ENCODE data around the gene DPYD.

DPYD gene

GRCh38 chr1:97200595-97200994, 720.2 kb downstream of the DPYD start:
- no peak for DNase-seq (ENCODE audit: low read depth)

- no peak for DNase-seq (ENCODE audit: low read depth)
Observed at GRCh38 chr1:97196825-97197516, 723.9 kb downstream of the DPYD start.

- no peak for DNase-seq (ENCODE audit: low read depth)
Observed at GRCh38 chr1:97192872-97193572, 727.8 kb downstream of the DPYD start.

GRCh38 chr1:97190326-97190725, 730.5 kb downstream of the DPYD start:
- DNase-seq (ENCODE audit: low read depth) = no peak

- DNase-seq (ENCODE audit: low read depth) = no peak
Observed at GRCh38 chr1:97186381-97186780, 734.5 kb downstream of the DPYD start.

- no peak for DNase-seq (ENCODE audit: low read depth)
Observed at GRCh38 chr1:97174039-97174704, 746.7 kb downstream of the DPYD start.

GRCh38 chr1:97170300-97170699, 750.5 kb downstream of the DPYD start:
- no peak for DNase-seq (ENCODE audit: low read depth)

- no peak for DNase-seq (ENCODE audit: low read depth)
Observed at GRCh38 chr1:97168056-97168455, 752.8 kb downstream of the DPYD start.

GRCh38 chr1:97167246-97167645, 753.6 kb downstream of the DPYD start:
- DNase-seq (ENCODE audit: low read depth) = no peak

- no peak for DNase-seq (ENCODE audit: low read depth)
Observed at GRCh38 chr1:97166626-97167025, 754.2 kb downstream of the DPYD start.

- no peak for DNase-seq (ENCODE audit: low read depth)
Observed at GRCh38 chr1:97164276-97164639, 756.6 kb downstream of the DPYD start.

- DNase-seq (ENCODE audit: low read depth) = no peak
Observed at GRCh38 chr1:97163591-97164275, 757.1 kb downstream of the DPYD start.

- DNase-seq (ENCODE audit: low read depth) = no peak
Observed at GRCh38 chr1:97160818-97161217, 760.0 kb downstream of the DPYD start.

GRCh38 chr1:97159342-97159741, 761.5 kb downstream of the DPYD start:
- no peak for DNase-seq (ENCODE audit: low read depth)

- no peak for DNase-seq (ENCODE audit: low read depth)
Observed at GRCh38 chr1:97158691-97159096, 762.1 kb downstream of the DPYD start.

- DNase-seq (ENCODE audit: low read depth) = no peak
Observed at GRCh38 chr1:97157991-97158390, 762.8 kb downstream of the DPYD start.

- DNase-seq (ENCODE audit: low read depth) = no peak
Observed at GRCh38 chr1:97151651-97152050, 769.2 kb downstream of the DPYD start.

GRCh38 chr1:97145321-97145956, 775.4 kb downstream of the DPYD start:
- DNase-seq (ENCODE audit: low read depth) = no peak

- no peak for DNase-seq (ENCODE audit: low read depth)
Observed at GRCh38 chr1:97144527-97144926, 776.3 kb downstream of the DPYD start.

- DNase-seq (ENCODE audit: low read depth) = no peak
Observed at GRCh38 chr1:97143236-97143882, 777.5 kb downstream of the DPYD start.

GRCh38 chr1:97140611-97141010, 780.2 kb downstream of the DPYD start:
- no peak for DNase-seq (ENCODE audit: low read depth)

GRCh38 chr1:97139512-97139911, 781.3 kb downstream of the DPYD start:
- DNase-seq (ENCODE audit: low read depth) = no peak
